Right atrium auricular region (tissue), 2 donors: ENCODE data around the gene PNPLA2. TPM values are rescaled to one million over a fixed set of nuclear protein-coding genes. Genes with fewer than 3 reads are reported as not detected.

Source experiments
- DNase-seq: peaks from one replicate; pipeline ENCODE4 v3.0.0-alpha.2; 2019; ENCODE audit warnings: low spot score
- H3K27ac ChIP-seq, 2 donors: fragments of 200-600 bp; sonication (generic); 1 replicate in 1 of 2; 2 replicates in 1 of 2; pipeline ENCODE4 v1.5.1; 2016 to 2019
- H3K27me3 ChIP-seq, 2 donors: fragments of 200-600 bp; sonication (generic); one replicate each; pipeline versions ENCODE4 v1.5.1 to v1.6.0; 2017 to 2019
- H3K36me3 ChIP-seq: fragments of 200-600 bp; sonication (generic); one replicate; pipeline ENCODE4 v1.5.1; 2016
- H3K4me1 ChIP-seq, 2 donors: fragments of 200-600 bp; sonication (generic); one replicate each; pipeline versions ENCODE4 v1.5.1 to v1.6.0; 2017 to 2019
- H3K4me3 ChIP-seq, 2 donors: fragments of 200-600 bp; sonication (generic); 1 replicate in 1 of 2; 2 replicates in 1 of 2; pipeline ENCODE4 v1.5.1; 2017 to 2019; ENCODE audit warnings: mild to moderate bottlenecking in 1 of 2, moderate library complexity in 1 of 2
- H3K9me3 ChIP-seq, 2 donors: fragments of 200-600 bp; sonication (generic); one replicate each; pipeline ENCODE4 v1.5.1; 2019
- total RNA-seq, 2 donors: library from RNA; depleted of rRNA; stranded (reverse); fragments of >200 nt; gene quantifications; one replicate each; pipeline ENCODE4 v1.1.0, GENCODE V29; 2016
- TF ChIP-seq, protein P1 (sequence below), 2 donors: fragments of 200-600 bp; sonication (generic); IDR thresholded peaks; one replicate each; pipeline ENCODE4 v1.5.1; 2019; ENCODE audit warnings: antibody characterized with exemption in 2 of 2

Gene PNPLA2
- total RNA-seq, 2 donors from 2014 or later, result 94.4 to 123 TPM

DNA sequence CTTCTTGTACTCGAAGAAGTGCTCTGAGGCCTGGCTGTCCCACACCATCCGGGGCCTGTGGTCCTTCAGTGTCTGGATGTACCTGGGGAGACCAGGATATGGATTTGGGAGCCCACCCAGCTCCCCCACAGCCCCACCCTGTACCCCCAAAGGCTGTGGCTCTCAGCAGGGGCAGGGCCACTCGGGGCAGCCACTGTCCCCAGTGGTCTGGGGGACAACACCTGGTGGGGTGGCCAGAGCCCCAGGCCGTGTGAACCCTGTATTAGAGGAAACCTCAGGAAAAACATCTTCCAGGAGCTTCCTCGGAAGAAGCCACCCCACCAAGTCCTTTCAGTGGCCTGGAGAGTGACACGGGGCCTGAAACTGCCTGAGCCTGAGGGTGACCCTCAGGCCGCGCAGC is 51.7 kb downstream of the PNPLA2 start:
- Histone ChIP-seq H3K27ac (no peak overlapping the region), H3K4me1 (no peaks in the 10 kb centered on the region), H3K4me3 (no peak overlapping the region), H3K36me3 (peaks cover 17% of the 10 kb centered on the region), H3K27me3 (no peaks in the 10 kb centered on the region), H3K9me3 (no peaks in the 10 kb centered on the region)
- TF ChIP-seq, protein P1, sequence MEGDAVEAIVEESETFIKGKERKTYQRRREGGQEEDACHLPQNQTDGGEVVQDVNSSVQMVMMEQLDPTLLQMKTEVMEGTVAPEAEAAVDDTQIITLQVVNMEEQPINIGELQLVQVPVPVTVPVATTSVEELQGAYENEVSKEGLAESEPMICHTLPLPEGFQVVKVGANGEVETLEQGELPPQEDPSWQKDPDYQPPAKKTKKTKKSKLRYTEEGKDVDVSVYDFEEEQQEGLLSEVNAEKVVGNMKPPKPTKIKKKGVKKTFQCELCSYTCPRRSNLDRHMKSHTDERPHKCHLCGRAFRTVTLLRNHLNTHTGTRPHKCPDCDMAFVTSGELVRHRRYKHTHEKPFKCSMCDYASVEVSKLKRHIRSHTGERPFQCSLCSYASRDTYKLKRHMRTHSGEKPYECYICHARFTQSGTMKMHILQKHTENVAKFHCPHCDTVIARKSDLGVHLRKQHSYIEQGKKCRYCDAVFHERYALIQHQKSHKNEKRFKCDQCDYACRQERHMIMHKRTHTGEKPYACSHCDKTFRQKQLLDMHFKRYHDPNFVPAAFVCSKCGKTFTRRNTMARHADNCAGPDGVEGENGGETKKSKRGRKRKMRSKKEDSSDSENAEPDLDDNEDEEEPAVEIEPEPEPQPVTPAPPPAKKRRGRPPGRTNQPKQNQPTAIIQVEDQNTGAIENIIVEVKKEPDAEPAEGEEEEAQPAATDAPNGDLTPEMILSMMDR (IDR thresholded peaks at IDR 0.05), result no peak
- no peak for DNase-seq

DNA sequence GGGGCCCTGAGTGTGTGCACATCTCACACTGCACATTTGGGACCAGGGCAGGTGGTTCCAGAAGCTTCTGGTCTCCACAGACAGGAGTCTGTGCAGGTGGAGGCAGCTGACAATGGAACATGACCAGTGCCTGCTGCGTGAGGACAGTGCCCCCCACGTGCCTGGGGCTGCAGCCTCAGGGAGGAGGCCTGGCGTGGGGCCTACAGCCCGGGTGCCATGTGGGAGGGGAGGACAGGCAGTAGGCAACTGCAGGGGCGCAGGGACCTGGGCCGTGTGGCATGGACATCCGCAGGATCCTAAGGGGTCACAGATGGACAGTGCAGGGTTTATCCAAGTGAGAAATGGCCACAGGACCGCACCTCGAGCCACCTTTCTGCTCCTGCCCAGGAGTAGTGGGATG is 52.8 kb downstream of the PNPLA2 start:
- Histone ChIP-seq H3K4me1 (peaks cover 0 to 2% of the 10 kb centered on the region in 2 donors), H3K36me3 (peaks cover 7% of the 10 kb centered on the region), H3K9me3 (no peaks in the 10 kb centered on the region), H3K27ac (no peak overlapping the region), H3K27me3 (no peaks in the 10 kb centered on the region), H3K4me3 (no peak overlapping the region)
- DNase-seq, result no peak
- TF ChIP-seq, protein P1 (IDR thresholded peaks at IDR 0.05), result no peak

DNA sequence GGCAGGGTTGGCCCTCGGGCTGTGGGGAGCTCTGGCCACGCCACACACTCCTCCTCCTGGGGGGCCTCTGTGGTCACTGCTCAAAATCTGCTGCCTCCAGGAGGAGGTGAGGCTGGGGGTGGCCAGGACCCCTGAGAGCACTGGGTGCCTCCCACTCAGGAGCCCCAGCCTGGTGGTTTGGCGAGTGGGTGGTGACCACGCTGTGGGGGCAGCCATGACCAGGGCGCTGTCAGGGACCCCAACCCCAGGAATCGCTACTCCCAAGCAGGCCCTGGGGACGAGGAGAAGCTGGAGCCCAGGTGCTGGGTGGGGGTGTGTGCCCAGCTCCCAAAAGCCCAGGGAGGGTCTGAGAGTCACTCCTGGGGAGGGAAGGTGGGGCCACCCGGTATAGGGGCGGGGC is 54.1 kb downstream of the PNPLA2 start:
- Histone ChIP-seq H3K27ac (no peak overlapping the region), H3K4me1 (peaks cover 0 to 9% of the 10 kb centered on the region in 2 donors), H3K27me3 (no peaks in the 10 kb centered on the region), H3K9me3 (no peaks in the 10 kb centered on the region), H3K4me3 (no peak overlapping the region), H3K36me3 (no peaks in the 10 kb centered on the region)
- DNase-seq, result no peak
- TF ChIP-seq, protein P1 (IDR thresholded peaks at IDR 0.05), result no peak

DNA sequence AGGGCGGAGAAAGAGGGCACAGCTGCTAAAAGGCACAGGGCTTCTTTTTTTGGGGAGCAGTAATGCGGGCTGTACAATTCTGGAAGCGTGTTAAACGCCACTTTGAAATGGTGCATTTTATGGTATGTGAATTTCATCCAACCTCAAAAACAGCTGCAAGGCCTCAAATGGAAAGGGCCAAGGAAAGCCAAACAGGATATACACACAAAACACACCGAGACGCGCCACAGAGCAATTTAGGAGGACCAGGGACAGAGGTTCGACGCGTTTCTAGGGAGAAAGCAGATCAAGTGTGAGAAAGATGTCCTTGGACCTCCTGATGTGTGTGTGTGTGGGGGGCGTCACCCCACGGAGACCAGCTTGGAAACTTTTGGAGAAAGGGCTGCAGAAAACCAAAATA is 55.0 kb downstream of the PNPLA2 start:
- DNase-seq, result no peak
- Histone ChIP-seq H3K4me3 (no peak overlapping the region), H3K27ac (no peak overlapping the region), H3K4me1 (peaks cover 0 to 9% of the 10 kb centered on the region in 2 donors), H3K36me3 (no peaks in the 10 kb centered on the region), H3K9me3 (no peaks in the 10 kb centered on the region), H3K27me3 (no peaks in the 10 kb centered on the region)
- TF ChIP-seq, protein P1 (IDR thresholded peaks at IDR 0.05), result no peak

Other genes starting within 250 kb of the PNPLA2 start
- 10 to 100 TPM; 12.4 to 14.2 TPM for gene PHRF1, start 242.4 kb upstream of the PNPLA2 start, total RNA-seq
- 10 to 100 TPM in 1 of 2 donors, 1 to 10 TPM in 1; 9.6 to 14.9 TPM for gene IRF7, start 203.0 kb upstream of the PNPLA2 start, total RNA-seq
- not detected for gene CDHR5, start 194.0 kb upstream of the PNPLA2 start, total RNA-seq
- not detected for gene SCT, start 191.7 kb upstream of the PNPLA2 start, total RNA-seq
- not detected for gene DRD4, start 181.6 kb upstream of the PNPLA2 start, total RNA-seq
- 10 to 100 TPM; 15.5 to 26.6 TPM for gene DEAF1, start 123.7 kb upstream of the PNPLA2 start, total RNA-seq
- 10 to 100 TPM; 12.5 to 20.7 TPM for gene TMEM80, start 123.1 kb upstream of the PNPLA2 start, total RNA-seq
- gene EPS8L2, start 112.7 kb upstream of the PNPLA2 start, total RNA-seq, result 1 to 10 TPM; 4.7 to 7.5 TPM
- gene TALDO1, start 71.5 kb upstream of the PNPLA2 start, total RNA-seq, result 100 to 1,000 TPM in 1 of 2 donors, 10 to 100 TPM in 1; 90.3 to 111 TPM
- 10 to 100 TPM; 13.3 to 29.8 TPM for gene GATD1, start 41.4 kb upstream of the PNPLA2 start, total RNA-seq
- gene CEND1, start 28.8 kb upstream of the PNPLA2 start, total RNA-seq, result 1 to 10 TPM in 1 of 2 donors, not detected in 1; 1.1 TPM
- gene SLC25A22, start 20.6 kb upstream of the PNPLA2 start, total RNA-seq, result 1 to 10 TPM; 2.7 to 5.6 TPM
- gene PIDD1, start 13.7 kb upstream of the PNPLA2 start, total RNA-seq, result 10 to 100 TPM in 1 of 2 donors, 1 to 10 TPM in 1; 6.0 to 12.1 TPM
- gene RPLP2, start 8.9 kb upstream of the PNPLA2 start, total RNA-seq, result 100 to 1,000 TPM; 145 to 384 TPM
- 10 to 100 TPM; 15.6 to 29.7 TPM for gene CRACR2B, start 9.0 kb downstream of the PNPLA2 start, total RNA-seq
- 100 to 1,000 TPM; 322 to 710 TPM for gene CD151, start 14.0 kb downstream of the PNPLA2 start, total RNA-seq
- gene POLR2L, start 23.6 kb downstream of the PNPLA2 start, total RNA-seq, result 100 to 1,000 TPM in 1 of 2 donors, 10 to 100 TPM in 1; 54.5 to 132 TPM
- 10 to 100 TPM; 37.2 to 81.0 TPM for gene TSPAN4, start 23.9 kb downstream of the PNPLA2 start, total RNA-seq
- 10 to 100 TPM; 46.9 to 78.7 TPM for gene CHID1, start 91.9 kb downstream of the PNPLA2 start, total RNA-seq
- gene AP2A2, start 107.0 kb downstream of the PNPLA2 start, total RNA-seq, result 10 to 100 TPM; 28.8 to 41.7 TPM
- not detected for gene MUC6, start 217.8 kb downstream of the PNPLA2 start, total RNA-seq